HG02642 (cell line): ENCODE data around the gene SYNJ2.

Experiments used
- ATAC-seq: cut with Tn5 transposase; IDR thresholded peaks from one replicate; pipeline ENCODE4 v1.9.1; 2021; ENCODE audit warnings: mild to moderate bottlenecking; ENCODE audit not compliant: unreplicated experiment, poor library complexity

SYNJ2 gene

GRCh38 chr6:158010591-158011477, 29.2 kb downstream of the SYNJ2 start:
- no peak for ATAC-seq

GRCh38 chr6:158011478-158011920, 29.8 kb downstream of the SYNJ2 start:
- no peak for ATAC-seq

- no peak for ATAC-seq
Measured at GRCh38 chr6:158011980-158012566, 30.4 kb downstream of the SYNJ2 start.

- ATAC-seq = no peak
Measured at GRCh38 chr6:158013904-158014504, 32.3 kb downstream of the SYNJ2 start.

- ATAC-seq = no peak
Measured at GRCh38 chr6:158014505-158015187, 33.0 kb downstream of the SYNJ2 start.

GRCh38 chr6:158015188-158015506, 33.5 kb downstream of the SYNJ2 start:
- no peak for ATAC-seq

- ATAC-seq = no peak
Measured at GRCh38 chr6:158016571-158017383, 35.1 kb downstream of the SYNJ2 start.

- no peak for ATAC-seq
Measured at GRCh38 chr6:158017621-158018040, 36.0 kb downstream of the SYNJ2 start.

GRCh38 chr6:158018041-158018771, 36.5 kb downstream of the SYNJ2 start:
- no peak for ATAC-seq

GRCh38 chr6:158018851-158019361, 37.2 kb downstream of the SYNJ2 start:
- ATAC-seq = no peak

- ATAC-seq = no peak
Measured at GRCh38 chr6:158019416-158019815, 37.8 kb downstream of the SYNJ2 start.

GRCh38 chr6:158020272-158020711, 38.6 kb downstream of the SYNJ2 start:
- ATAC-seq = no peak

GRCh38 chr6:158020811-158021210, 39.1 kb downstream of the SYNJ2 start:
- no peak for ATAC-seq

- no peak for ATAC-seq
Measured at GRCh38 chr6:158021376-158021775, 39.7 kb downstream of the SYNJ2 start.

GRCh38 chr6:158021814-158022748, 40.4 kb downstream of the SYNJ2 start:
- ATAC-seq = no peak

GRCh38 chr6:158022749-158023596, 41.3 kb downstream of the SYNJ2 start:
- no peak for ATAC-seq

GRCh38 chr6:158023597-158023939, 41.9 kb downstream of the SYNJ2 start:
- no peak for ATAC-seq
